Suppressor macrophage (primary cell): Measurements from ENCODE around the gene TCF3.

Source experiments
- DNase-seq, 4 experiments: peaks; one replicate each; pipeline ENCODE4 v3.0.0-alpha.2; 2020 to 2022

The TCF3 gene

GRCh38 chr19:1629256-1629808 lies 23.1 kb downstream of the TCF3 start:
- DNase-seq: no peak

GRCh38 chr19:1627194-1627593 lies 25.2 kb downstream of the TCF3 start:
- DNase-seq: no peak

- DNase-seq: peak in 2 of 4 experiments; percentile 9 to 20
Measured at GRCh38 chr19:1626417-1627010, 25.9 kb downstream of the TCF3 start.

GRCh38 chr19:1624458-1624857 lies 28.0 kb downstream of the TCF3 start:
- peak; percentile 66 to 78 (median 77) for DNase-seq

- no peak for DNase-seq
Measured at GRCh38 chr19:1622541-1622940, 29.9 kb downstream of the TCF3 start.

- DNase-seq: no peak
Measured at GRCh38 chr19:1622007-1622406, 30.4 kb downstream of the TCF3 start.

GRCh38 chr19:1621574-1621973 lies 30.8 kb downstream of the TCF3 start:
- no peak for DNase-seq

- DNase-seq: no peak
Measured at GRCh38 chr19:1621021-1621420, 31.4 kb downstream of the TCF3 start.

GRCh38 chr19:1620502-1620901 lies 31.9 kb downstream of the TCF3 start:
- DNase-seq: no peak

GRCh38 chr19:1619703-1620102 lies 32.7 kb downstream of the TCF3 start:
- no peak for DNase-seq

GRCh38 chr19:1619094-1619439 lies 33.3 kb downstream of the TCF3 start:
- no peak for DNase-seq

GRCh38 chr19:1618157-1619093 lies 34.0 kb downstream of the TCF3 start:
- peak in 2 of 4 experiments; percentile 12 to 24 for DNase-seq

- DNase-seq: no peak
Measured at GRCh38 chr19:1616875-1617274, 35.5 kb downstream of the TCF3 start.

- DNase-seq: no peak
Measured at GRCh38 chr19:1616396-1616795, 36.0 kb downstream of the TCF3 start.

- no peak for DNase-seq
Measured at GRCh38 chr19:1615156-1615765, 37.2 kb downstream of the TCF3 start.

GRCh38 chr19:1613808-1614570 lies 38.4 kb downstream of the TCF3 start:
- no peak for DNase-seq

- DNase-seq: no peak
Measured at GRCh38 chr19:1613146-1613545, 39.3 kb downstream of the TCF3 start.

GRCh38 chr19:1612114-1613086 lies 40.0 kb downstream of the TCF3 start:
- DNase-seq: no peak

GRCh38 chr19:1611353-1611752 lies 41.1 kb downstream of the TCF3 start:
- DNase-seq: no peak

- DNase-seq: no peak
Measured at GRCh38 chr19:1610579-1610978, 41.8 kb downstream of the TCF3 start.
